Parathyroid adenoma (tissue), 2 donors: ENCODE measurements around the gene DHRSX.
A peak's percentile ranks its signal among the peaks of the same experiment; 100 is the strongest.
"Not testable (repeated sequence)": the region's sequence is repeated elsewhere in the genome, so short reads cannot be mapped to it uniquely, and the experiment has no call there.

Source experiments
- H2AFZ ChIP-seq: fragments of 300-600 bp; sonication (generic); one replicate; pipeline ENCODE4 v1.7.0; 2017; ENCODE audit warnings: antibody characterized with exemption, mild to moderate bottlenecking
- H3K27ac ChIP-seq: fragments of 300-600 bp; sonication (generic); one replicate; pipeline ENCODE4 v1.7.0; 2017
- H3K27me3 ChIP-seq: fragments of 300-600 bp; sonication (generic); one replicate; pipeline ENCODE4 v1.7.0; 2017; ENCODE audit warnings: low read length; ENCODE audit not compliant: control insufficient read depth, insufficient read depth
- H3K36me3 ChIP-seq: fragments of 300-600 bp; sonication (generic); one replicate; pipeline ENCODE4 v1.7.0; 2017; ENCODE audit warnings: low read length; ENCODE audit not compliant: control insufficient read depth, insufficient read depth
- H3K4me1 ChIP-seq: fragments of 300-600 bp; sonication (generic); one replicate; pipeline ENCODE4 v1.7.0; 2017; ENCODE audit warnings: control low read depth
- H3K4me2 ChIP-seq: fragments of 300-600 bp; sonication (generic); one replicate; pipeline ENCODE4 v1.7.0; 2017; ENCODE audit warnings: low read length
- H3K4me3 ChIP-seq: fragments of 300-600 bp; sonication (generic); one replicate; pipeline ENCODE4 v1.7.0; 2017; ENCODE audit warnings: low read depth, low read length
- H3K79me2 ChIP-seq: fragments of 300-600 bp; sonication (generic); one replicate; pipeline ENCODE4 v1.7.0; 2017; ENCODE audit warnings: control low read depth
- H3K9ac ChIP-seq: fragments of 300-600 bp; sonication (generic); one replicate; pipeline ENCODE4 v1.7.0; 2017; ENCODE audit warnings: mild to moderate bottlenecking
- H3K9me3 ChIP-seq: fragments of 300-600 bp; sonication (generic); one replicate; pipeline ENCODE4 v1.7.0; 2017; ENCODE audit warnings: low read length; ENCODE audit not compliant: control insufficient read depth
- TF ChIP-seq, protein P1 (sequence below): fragments of 300-600 bp; sonication (generic); IDR thresholded peaks from one replicate; pipeline ENCODE4 v1.7.0; 2017; ENCODE audit warnings: antibody characterized with exemption, mild to moderate bottlenecking
- donor health status: primary hyperparathyroidism.

The DHRSX gene

GRCh38 chrX:2315434-2315833 is 185.3 kb downstream of the DHRSX start:
- Histone ChIP-seq H3K4me2 (peak overlapping the region; percentile 6), H3K79me2 (no peaks in the 10 kb centered on the region), H3K36me3 (no peaks in the 10 kb centered on the region), H3K9ac (no peak overlapping the region), H3K4me3 (no peak overlapping the region), H3K9me3 (no peaks in the 10 kb centered on the region), H3K4me1 (peaks cover 3% of the 10 kb centered on the region), H3K27ac (peak overlapping the region; percentile 83), H2AFZ (no peak overlapping the region), H3K27me3 (no peaks in the 10 kb centered on the region)
- TF ChIP-seq, protein P1, sequence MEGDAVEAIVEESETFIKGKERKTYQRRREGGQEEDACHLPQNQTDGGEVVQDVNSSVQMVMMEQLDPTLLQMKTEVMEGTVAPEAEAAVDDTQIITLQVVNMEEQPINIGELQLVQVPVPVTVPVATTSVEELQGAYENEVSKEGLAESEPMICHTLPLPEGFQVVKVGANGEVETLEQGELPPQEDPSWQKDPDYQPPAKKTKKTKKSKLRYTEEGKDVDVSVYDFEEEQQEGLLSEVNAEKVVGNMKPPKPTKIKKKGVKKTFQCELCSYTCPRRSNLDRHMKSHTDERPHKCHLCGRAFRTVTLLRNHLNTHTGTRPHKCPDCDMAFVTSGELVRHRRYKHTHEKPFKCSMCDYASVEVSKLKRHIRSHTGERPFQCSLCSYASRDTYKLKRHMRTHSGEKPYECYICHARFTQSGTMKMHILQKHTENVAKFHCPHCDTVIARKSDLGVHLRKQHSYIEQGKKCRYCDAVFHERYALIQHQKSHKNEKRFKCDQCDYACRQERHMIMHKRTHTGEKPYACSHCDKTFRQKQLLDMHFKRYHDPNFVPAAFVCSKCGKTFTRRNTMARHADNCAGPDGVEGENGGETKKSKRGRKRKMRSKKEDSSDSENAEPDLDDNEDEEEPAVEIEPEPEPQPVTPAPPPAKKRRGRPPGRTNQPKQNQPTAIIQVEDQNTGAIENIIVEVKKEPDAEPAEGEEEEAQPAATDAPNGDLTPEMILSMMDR = no peak

- H3K9ac ChIP-seq = no peak overlapping the region
- H3K4me3 ChIP-seq = no peak overlapping the region
- H3K4me2 ChIP-seq = peak overlapping the region; percentile 6
- H3K79me2 ChIP-seq = no peaks in the 10 kb centered on the region
- H3K4me1 ChIP-seq = peaks cover 3% of the 10 kb centered on the region
- peak overlapping the region; percentile 83 for H3K27ac ChIP-seq
- H3K36me3 ChIP-seq = no peaks in the 10 kb centered on the region
- TF ChIP-seq, protein P1 = no peak
- H2AFZ ChIP-seq = peak overlapping the region; percentile 5
- no peaks in the 10 kb centered on the region for H3K27me3 ChIP-seq
- H3K9me3 ChIP-seq = no peaks in the 10 kb centered on the region
Measured at GRCh38 chrX:2314831-2315365, 185.9 kb downstream of the DHRSX start.

- Histone ChIP-seq H3K9me3 (no peaks in the 10 kb centered on the region), H3K4me1 (peaks cover 3% of the 10 kb centered on the region), H3K4me2 (no peak overlapping the region), H3K9ac (no peak overlapping the region), H3K4me3 (no peak overlapping the region), H3K36me3 (no peaks in the 10 kb centered on the region), H3K27ac (peak overlapping the region; percentile 83), H3K27me3 (no peaks in the 10 kb centered on the region), H3K79me2 (no peaks in the 10 kb centered on the region), H2AFZ (no peak overlapping the region)
- TF ChIP-seq, protein P1 = no peak
Measured at GRCh38 chrX:2313864-2314640, 186.7 kb downstream of the DHRSX start.

DNA sequence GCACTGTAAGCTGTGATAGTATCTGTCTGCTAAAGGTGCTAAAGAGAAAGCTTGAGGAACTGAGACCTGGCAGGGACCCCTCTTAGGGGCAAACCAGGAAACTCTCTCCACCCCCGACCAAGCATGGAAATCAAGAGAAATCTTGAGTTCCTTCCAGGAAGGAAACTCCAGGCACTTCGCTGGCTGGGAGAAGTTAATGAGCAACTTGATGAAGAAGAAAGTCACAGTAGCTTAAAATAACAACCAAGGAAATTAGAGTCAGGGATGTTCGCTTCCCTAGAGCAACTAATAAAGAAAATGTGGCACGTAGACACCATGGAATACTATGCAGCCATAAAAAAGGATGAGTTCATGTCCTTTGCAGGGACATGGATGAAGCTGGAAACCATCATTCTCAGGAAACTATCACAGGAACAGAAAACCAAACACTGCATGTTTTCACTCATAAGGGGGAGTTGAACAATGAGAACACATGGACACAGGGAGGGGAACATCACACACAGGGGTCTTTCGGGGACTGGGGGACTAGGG is 188.7 kb downstream of the DHRSX start:
- not testable (repeated sequence) for H3K4me1 ChIP-seq, H3K27ac ChIP-seq, H3K27me3 ChIP-seq, H3K9me3 ChIP-seq, H3K4me2 ChIP-seq, H3K79me2 ChIP-seq, H3K36me3 ChIP-seq, H3K9ac ChIP-seq, H3K4me3 ChIP-seq, H2AFZ ChIP-seq

- Histone ChIP-seq H3K4me2 (no peak overlapping the region), H3K9me3 (no peaks in the 10 kb centered on the region), H3K79me2 (no peaks in the 10 kb centered on the region), H3K4me3 (no peak overlapping the region), H3K27ac (no peak overlapping the region), H3K36me3 (no peaks in the 10 kb centered on the region), H3K4me1 (peaks cover 3% of the 10 kb centered on the region), H3K27me3 (no peaks in the 10 kb centered on the region), H3K9ac (no peak overlapping the region), H2AFZ (no peak overlapping the region)
- TF ChIP-seq, protein P1 = no peak
Measured at GRCh38 chrX:2311501-2311900, 189.3 kb downstream of the DHRSX start.
